GM18858 (cell line): ENCODE measurements around the gene MAGOH.
"Not testable (repeated sequence)": the region's sequence is repeated elsewhere in the genome, so short reads cannot be mapped to it uniquely, and the experiment has no call there.

Experiments
- ATAC-seq: cut with Tn5 transposase; IDR thresholded peaks from one replicate; pipeline ENCODE4 v1.9.1; 2021; ENCODE audit not compliant: unreplicated experiment

Gene MAGOH

DNA sequence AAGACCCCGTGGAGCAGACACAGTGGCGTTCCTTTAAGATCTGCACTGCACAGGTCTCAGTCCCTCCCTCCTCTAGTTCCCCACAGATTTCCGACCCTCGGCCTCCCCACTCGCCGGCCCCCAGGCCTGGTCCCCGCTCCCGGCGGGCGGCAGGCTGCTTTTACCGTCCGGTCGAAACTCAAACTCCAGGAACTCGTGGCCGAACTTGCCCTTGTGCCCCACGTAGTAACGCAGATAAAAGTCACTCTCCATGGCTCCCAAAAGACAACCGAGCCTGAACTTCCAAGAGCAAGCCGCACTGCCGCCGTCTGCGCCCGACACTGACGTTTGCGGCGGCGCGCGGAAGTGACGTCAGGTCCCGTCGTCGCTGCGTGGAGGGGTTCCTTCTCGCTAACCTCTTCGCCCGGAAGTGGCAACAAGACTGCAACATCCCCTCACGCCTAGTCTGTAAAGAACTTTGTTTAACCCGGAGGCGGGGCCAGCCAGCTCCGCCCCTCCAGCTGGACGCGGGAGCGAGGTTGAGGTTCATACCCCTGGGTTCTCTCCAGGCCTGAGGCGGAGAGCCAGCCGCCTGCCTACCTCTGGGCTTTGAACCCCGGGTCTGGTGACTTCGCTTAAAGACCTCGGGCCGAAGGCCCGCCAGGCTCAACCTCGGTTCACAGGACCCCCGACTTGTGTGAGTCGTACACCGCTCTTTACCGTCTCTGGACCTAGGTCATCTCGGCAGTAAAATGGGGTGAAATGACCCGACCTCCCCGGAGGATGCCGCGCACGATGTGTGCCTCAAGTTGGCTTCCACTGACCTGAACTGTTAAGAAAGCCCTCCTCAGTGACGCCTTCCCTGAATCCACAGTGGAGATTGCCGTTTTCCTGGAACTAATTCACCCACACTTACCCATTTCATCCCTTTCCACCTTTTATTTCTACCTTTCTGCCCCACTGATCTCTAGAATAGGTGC lies at the start of gene MAGOH:
TSS of gene MAGOH (minus strand) at position 322 of the 959 bp plus-strand sequence. CDS start at position 252, 70 bp downstream.
- ATAC-seq = peak; percentile 96

- ATAC-seq = no peak
These were observed 48.6 kb upstream of the MAGOH start for GRCh38 chr1:53286955-53287354.

- no peak for ATAC-seq
These were observed 47.8 kb upstream of the MAGOH start for GRCh38 chr1:53285969-53286760.

DNA sequence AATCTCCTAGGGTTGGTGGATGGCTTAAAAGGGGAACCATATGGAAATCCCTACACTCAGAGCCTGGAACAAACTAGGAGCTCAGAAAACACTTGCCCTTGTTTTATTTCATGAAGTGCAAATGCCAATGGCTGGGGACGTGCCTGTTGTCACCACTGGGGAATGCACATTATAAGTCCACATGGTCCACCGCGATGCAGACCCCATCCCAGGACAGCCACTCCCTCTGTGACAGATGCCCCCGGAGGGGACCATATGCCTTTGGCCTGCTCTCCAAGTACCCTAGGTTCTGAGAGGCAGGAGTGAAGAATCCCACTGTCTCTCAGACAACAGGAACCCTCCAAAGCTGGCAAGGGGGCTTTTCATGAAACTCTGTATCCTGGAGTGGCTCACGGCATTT lies 47.2 kb upstream of the MAGOH start:
- no peak for ATAC-seq

DNA sequence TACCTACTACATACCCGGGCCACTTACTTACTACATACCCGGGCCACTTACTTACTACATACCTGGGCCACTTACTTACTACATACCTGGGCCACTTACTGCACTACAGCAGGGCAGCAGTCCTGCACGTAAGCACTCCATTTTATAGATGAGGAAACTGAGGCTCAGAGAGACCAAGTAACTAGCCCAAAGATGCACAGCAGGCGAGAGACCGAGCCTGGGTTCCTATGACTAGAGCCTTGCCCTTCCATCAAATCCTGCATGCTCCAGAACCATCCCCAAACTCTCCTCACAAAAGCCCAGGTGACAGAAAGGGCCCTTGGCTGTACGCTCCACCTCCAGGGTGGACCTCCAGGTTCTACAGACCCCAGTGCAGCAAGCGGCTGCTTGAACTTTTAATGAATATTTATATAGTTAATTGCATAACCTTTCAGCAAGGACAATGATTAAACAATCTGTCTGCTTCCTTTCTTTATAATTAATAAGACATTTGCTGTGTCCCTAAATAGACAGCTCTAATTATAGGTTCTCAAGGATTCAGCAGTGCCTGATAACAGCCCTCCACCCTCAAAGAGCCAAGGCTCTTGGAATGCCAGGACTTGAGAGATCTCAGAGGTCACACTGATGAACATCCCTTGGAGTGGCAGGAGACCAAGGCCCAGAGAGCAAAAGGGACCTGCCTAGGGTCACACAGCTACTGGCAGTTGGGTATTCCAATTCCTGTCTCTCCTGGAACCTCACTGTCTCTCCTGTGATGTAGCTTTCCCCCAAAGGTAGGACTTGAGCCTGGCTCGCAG lies 46.1 kb upstream of the MAGOH start:
- ATAC-seq = no peak

- not testable (repeated sequence) for ATAC-seq
These were observed 44.8 kb upstream of the MAGOH start for GRCh38 chr1:53283156-53283555.

GRCh38 chr1:53281133-53281532 lies 42.8 kb upstream of the MAGOH start:
- no peak for ATAC-seq

DNA sequence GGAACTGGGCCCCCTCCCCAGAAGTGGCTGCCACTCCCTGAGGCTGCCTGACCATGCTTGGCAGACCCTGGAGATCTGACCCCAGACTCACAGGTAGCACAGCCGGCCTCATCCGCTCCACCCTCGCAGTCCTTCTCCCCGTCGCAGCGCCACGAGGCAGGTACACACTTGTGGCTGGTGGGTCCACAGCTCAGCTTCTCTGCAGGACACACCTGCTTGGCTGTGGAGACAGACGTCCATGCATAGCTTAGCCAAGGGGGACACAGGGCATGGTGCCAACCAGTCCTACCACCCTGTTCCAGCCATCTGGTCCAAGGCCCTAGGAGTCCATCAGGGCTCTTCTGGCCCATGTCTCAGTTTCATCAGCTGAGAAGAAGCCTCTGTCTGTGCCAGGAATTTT lies 42.2 kb upstream of the MAGOH start:
- ATAC-seq = no peak

DNA sequence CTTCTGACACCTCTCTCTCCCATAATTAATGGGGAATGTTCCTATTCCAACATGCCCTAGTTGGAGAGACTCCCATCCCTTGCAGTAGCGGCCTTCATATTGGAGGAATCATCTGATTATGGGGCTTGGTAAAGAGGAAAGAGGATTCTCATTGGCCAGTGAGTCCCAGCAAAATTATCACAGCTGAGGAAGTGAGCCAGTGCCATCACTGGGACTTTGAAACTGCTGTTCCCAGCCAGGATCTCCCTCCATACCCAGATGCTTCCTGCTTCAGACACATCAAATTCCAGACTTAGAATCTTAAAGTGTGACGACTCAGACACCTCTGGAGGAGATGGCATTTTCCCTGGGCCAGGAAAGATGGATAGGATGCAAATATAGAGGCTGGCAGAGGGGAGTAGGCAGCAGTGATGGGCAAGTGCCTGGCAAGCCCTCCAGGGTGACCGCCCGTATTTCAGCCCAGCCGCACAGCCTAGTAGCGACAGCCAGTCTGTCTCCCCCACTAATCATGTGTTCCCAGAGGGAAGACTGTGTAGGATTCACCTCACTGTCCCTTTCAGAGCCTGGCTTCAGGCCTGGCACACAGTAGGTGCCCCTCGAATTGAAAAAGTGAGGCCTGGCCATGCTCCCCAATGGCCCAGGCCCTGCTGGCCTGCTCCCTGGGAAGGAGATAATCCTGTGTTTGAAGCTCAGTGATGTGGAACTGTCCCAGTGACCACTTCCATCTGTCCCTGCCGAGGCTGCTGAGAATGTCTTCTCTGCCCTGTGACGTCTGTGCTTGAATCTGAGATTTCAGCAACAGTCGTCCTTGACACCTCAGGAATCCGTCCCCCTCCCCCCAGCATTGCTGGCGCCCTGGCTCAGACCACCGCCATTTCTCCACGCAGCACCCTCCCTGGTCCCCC lies 41.2 kb upstream of the MAGOH start:
- ATAC-seq = no peak

DNA sequence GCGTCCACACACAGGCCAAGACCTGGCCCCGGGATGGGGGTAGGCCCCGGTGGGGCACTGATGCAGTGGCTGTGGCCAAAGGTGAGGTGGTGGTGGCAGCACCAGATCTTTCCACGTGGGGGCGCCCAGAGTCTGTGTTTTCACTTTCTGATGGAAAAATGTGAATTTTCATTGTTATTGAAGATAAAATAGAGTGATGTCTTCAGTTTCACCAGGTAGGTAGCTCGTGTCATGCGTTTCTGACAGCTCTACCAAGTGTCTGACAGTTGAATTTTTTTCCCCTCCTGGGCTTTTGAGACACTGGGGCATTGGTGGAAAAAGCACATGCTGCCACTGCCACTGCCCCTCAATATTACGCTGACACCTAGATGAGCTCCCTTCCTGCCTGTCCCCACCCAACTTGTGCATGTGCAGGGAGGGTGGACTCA lies 40.0 kb upstream of the MAGOH start:
- no peak for ATAC-seq

DNA sequence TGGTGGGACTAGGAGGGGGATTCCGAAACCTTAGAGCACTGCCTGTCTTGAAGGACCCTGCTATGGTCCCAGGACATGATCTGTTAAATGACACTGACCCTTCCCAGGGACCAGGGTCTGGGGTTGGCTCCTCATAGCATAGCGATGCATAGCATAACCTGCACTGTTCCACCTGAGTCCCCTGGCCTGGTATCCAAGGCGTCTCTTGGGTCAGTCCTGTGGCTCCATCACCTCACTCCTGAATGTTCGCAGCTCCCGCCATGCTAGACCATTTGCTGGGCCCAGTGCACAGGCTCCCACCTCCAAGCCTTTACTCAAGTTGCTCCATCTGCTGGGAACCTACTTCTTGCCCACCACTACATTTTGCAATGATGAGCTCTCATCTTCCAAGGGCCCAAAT lies 39.0 kb upstream of the MAGOH start:
- no peak for ATAC-seq

DNA sequence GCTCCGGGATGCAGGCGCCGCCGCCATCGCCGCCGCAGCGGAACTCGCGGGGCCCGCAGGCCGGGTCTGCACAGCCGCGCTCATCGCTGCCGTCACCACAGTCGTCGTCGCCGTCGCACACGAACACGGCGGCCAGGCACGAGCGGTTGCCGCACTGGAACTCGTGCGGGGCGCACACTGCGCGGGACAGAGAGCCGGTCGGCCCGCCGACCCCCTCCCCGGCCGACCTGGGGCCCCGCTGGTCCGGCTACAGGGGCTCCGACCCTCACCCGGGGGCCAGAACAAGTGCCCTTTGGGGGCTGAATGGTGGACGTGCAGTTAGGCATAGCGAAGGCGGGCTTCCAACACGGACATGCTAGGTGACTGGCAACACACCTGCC lies 38.6 kb upstream of the MAGOH start:
- ATAC-seq = no peak

DNA sequence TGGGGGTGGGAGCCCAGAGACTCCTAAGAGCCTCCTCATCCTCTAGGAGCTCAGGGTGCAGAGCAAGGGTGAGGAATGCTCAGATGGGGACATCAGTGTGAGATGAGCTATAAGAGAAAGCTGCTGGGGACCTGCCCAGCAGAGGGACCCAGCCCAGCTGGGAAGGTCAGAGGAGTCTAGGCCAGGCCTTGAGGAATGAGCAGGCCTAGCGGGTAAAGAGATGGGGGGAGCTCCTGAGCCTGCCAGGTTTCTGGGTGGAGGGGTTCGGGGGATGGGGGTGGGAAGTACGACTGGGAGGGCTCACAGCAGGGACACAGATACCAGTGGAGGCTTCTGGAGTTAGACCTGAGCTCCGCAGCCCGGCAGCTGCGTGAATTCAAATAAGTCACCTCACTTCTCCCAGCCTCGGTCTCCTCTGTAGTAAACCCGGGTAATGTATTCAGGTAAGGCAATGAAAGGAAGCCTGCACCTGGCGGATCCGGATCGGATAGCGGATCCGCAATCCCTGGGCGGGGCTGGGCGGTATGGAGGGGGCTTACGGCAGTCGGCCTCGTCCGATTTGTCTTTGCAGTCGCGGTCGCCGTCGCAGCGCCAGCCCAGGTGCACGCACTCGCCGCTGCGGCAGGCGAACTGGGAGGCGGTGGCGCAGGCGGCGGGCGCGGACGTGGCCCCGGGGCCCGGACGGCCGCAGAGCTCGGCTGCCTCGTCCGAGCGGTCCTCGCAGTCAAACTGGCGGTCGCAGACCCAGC lies 38.0 kb upstream of the MAGOH start:
- ATAC-seq = no peak

DNA sequence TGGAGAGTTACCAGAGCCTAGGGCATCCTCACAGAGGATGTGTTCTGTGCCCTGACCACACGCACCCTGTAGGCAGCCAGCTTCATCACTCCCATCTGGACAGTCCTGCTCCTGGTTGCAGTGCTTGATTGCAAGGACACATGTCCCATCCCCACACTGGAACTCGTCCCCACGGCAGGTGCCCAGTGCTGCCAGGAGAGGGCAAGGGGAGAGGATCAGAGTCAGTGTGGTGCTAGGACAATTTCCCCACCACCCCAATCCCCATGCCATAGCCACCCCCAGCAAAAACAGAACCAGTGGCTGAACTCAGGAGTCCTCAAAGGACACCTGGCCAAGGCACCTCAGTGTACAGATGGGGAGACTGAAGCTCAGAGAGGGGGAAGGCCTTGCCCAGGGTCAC lies 37.2 kb upstream of the MAGOH start:
- no peak for ATAC-seq

DNA sequence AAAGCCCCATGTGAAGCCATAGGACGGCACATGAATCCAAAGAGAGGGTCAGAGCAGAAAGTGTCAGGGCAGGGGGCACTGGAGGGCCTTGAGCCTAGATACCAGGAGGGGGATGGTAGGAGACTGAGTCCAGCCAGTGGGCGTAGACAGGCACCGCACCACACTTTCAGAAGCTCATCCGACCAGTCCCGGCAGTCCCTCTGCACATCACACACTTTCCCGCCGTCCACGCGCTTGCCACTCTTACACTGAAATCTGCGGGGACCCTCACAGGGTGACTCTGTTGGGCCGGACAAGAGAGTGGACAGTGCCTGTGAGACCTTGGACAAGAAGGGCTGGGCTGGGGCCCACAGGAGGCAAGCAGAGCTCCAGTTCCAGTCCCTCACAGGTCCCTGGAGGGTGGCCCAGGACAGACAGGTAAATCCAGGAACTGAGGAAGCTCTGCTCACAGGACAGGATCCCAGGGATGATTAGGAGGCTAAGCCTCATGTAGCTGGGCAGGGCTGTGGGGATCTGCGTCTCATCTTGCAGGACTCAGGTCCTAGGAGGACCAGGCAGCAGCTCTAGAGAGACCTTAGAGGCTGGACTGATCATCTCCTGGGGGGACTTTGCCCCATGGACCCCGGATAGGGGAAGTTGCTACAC lies 36.3 kb upstream of the MAGOH start:
- ATAC-seq = no peak

DNA sequence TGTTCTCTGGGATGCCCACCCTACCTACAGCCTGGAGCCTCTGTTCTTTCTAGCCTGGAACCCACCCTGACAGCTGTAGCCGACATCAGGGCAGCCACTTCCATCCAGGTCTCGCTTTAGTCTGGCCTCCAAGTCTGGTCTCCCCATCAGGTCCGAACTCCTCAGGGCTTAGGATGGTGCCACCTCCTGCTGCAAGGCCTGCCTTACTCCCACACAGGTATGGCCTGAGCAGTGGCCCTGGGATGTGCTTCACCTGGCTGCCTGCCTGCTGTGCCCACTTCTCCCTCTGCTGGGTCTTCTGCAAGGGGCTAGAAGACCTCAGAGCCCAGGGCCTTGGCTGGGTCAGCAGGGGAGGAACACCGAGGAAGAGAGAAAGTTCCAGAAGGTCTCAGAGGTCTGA lies 35.7 kb upstream of the MAGOH start:
- no peak for ATAC-seq

GRCh38 chr1:53273526-53273925 lies 35.2 kb upstream of the MAGOH start:
- no peak for ATAC-seq

GRCh38 chr1:53272349-53272748 lies 34.0 kb upstream of the MAGOH start:
- ATAC-seq = no peak
